GM12875 (cell line): Measurements from ENCODE around the gene HEYL.

Experiments used
- H3K4me3 ChIP-seq: one replicate; pipeline ENCODE4 v1.5.1; 2011; ENCODE audit warnings: low read depth, low read length, control low read depth
- TF ChIP-seq, protein P1 (sequence below): IDR thresholded peaks from 2 replicates; pipeline ENCODE4 v1.5.1; 2011; ENCODE audit warnings: low read depth, mild to moderate bottlenecking, control low read depth, inconsistent platforms, low read length, moderate library complexity, borderline replicate concordance; ENCODE audit not compliant: insufficient read depth

HEYL gene

DNA sequence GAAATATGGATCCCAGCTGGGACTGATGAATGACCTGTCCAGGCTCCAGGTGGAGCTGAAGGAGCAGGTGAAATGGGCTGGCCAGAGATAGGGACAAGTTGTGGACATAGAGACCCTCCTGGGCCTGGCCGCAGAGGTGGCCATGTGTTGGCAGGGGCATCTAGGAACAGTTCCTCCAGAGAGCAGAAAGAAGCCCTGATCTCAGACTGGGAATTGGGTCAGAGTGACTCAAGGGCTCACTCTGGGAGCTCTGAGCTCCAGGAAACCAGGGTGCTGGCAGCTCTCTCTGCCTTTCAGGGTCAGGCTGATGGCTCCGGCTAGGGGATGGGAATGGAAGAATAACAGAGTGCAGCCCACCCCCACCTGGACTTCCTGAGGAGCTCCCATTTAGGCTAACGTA is 29.5 kb upstream of the HEYL start:
- TF ChIP-seq, protein P1, sequence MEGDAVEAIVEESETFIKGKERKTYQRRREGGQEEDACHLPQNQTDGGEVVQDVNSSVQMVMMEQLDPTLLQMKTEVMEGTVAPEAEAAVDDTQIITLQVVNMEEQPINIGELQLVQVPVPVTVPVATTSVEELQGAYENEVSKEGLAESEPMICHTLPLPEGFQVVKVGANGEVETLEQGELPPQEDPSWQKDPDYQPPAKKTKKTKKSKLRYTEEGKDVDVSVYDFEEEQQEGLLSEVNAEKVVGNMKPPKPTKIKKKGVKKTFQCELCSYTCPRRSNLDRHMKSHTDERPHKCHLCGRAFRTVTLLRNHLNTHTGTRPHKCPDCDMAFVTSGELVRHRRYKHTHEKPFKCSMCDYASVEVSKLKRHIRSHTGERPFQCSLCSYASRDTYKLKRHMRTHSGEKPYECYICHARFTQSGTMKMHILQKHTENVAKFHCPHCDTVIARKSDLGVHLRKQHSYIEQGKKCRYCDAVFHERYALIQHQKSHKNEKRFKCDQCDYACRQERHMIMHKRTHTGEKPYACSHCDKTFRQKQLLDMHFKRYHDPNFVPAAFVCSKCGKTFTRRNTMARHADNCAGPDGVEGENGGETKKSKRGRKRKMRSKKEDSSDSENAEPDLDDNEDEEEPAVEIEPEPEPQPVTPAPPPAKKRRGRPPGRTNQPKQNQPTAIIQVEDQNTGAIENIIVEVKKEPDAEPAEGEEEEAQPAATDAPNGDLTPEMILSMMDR: no peak
- H3K4me3 ChIP-seq: no peak overlapping the region

DNA sequence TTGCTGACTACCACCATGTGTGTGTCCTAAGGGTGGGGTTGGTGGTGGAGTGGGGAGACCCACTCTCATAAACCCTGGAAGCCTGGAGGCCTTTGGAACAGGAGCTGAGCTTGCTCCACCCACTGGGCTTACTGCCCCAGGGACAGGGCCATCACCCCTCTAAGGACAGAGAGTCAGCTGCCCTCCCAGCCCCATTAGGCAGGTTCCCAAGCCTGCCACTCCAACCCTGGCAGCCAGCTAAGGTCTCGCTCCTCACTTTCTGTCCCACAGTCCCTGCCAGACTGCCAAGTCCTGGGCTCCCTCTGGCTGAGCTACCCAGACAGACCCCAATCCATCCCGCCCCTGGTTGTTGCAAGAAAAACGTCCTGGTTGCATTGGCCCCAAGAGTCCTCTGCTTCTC is 28.7 kb upstream of the HEYL start:
- TF ChIP-seq, protein P1: no peak

DNA sequence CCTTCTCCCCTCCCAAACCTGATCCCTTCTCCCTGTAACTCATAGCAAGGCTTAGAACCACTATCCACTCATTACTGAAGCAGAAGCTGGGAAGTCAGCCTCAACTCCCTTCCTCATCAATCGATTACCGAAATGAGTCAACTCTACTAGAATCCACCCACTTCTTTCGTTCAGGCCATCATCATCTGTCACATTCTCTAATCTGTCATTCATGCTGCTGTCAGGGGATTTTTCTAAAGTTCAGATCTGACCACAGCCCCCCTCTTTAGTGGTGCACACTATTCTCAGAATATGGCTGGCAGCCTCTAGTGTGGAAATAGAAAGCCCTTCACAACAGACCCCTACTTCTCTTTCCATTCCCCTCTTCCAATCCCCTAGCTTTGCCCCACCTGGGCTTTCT is 27.3 kb upstream of the HEYL start:
- TF ChIP-seq, protein P1: no peak
- no peak overlapping the region for H3K4me3 ChIP-seq

More for the DNA sequence above, 28.7 kb upstream of the HEYL start:
- H3K4me3 ChIP-seq: no peak overlapping the region

DNA sequence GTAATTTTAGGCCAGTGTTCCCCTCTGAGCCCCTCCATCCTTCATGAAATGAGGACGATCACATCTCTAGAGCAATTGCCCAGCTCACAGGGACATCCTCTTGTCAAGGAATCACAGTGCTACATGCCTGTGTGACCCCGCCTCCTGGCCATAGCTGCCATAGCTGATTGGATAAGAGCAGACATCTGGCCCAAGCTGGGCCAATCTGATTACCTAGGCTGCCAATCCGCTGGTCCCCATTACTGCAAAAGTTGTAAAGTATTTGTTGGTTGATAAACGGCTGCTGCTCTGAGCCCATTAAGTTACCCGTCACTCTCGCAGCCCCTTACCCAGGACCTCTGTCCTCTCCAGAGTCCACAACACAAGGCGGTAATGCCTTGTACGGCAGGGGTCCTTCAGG is 24.1 kb upstream of the HEYL start:
- TF ChIP-seq, protein P1: no peak
- no peak overlapping the region for H3K4me3 ChIP-seq

DNA sequence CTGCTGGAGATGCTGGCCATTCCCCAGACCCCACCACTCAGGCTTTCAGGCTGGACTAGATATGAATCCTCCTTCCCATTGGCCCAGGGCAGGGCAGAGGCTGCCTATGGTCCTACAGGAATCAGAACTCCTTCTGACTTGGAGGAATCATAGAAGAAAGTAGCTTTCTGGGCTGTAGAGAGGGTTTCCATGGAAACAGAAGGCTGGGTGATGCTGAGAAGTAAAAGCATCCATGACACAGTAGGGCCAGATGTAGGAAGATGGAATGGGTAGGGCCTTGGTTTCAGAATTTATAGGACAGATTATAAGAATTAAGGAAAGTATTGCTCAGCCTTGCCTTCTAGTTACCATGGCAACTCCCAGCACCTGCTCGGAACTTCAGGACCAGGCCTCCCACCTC is 23.4 kb upstream of the HEYL start:
- H3K4me3 ChIP-seq: no peak overlapping the region
- TF ChIP-seq, protein P1: no peak

DNA sequence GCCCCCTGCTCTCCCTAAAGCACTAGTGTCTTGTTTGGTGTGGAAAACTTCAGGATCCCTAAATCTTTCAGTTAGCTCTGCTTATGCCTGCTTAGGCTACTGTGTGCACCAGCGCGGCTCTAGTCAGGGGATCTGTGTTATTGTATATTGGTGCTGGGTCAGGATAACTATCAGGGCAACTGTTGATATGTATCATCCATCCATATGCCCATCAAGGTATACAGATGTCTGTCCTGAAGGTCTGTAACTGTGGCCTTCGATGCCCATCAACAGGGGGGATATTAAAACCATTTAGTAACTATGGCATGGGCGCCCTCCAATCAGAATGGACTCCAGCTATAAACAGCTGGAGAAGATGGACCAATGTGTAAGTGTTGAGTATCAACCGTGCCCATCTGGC is 20.1 kb upstream of the HEYL start:
- no peak overlapping the region for H3K4me3 ChIP-seq
- TF ChIP-seq, protein P1: no peak

DNA sequence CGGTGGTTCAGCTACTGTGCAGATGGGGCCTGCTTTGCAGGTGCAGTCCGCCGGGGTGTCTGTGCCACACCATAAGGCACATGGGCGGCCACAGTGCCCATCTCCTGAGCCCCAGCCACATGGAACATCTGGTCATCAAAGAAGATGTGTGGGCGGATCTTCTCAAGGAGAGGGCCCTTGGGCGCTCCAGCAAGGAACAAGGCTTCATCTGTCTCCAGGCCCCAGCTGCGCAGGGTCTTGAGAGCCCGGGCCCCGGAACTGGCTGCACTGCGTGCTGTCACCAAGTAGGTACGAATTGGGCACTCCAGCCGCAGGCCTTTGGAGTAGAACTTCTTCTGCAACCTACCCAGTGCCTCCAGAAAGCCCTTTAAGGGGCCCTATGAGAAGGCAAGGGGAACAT is 19.7 kb upstream of the HEYL start:
- TF ChIP-seq, protein P1: no peak
- no peak overlapping the region for H3K4me3 ChIP-seq
